ENCODE results near the gene STIM1. TPM values are rescaled to one million over a fixed set of nuclear protein-coding genes. Genes with fewer than 3 reads are reported as not detected.

Gene STIM1
- total RNA-seq, 1 experiment from 2014 or later, result 28.3 TPM

DNA sequence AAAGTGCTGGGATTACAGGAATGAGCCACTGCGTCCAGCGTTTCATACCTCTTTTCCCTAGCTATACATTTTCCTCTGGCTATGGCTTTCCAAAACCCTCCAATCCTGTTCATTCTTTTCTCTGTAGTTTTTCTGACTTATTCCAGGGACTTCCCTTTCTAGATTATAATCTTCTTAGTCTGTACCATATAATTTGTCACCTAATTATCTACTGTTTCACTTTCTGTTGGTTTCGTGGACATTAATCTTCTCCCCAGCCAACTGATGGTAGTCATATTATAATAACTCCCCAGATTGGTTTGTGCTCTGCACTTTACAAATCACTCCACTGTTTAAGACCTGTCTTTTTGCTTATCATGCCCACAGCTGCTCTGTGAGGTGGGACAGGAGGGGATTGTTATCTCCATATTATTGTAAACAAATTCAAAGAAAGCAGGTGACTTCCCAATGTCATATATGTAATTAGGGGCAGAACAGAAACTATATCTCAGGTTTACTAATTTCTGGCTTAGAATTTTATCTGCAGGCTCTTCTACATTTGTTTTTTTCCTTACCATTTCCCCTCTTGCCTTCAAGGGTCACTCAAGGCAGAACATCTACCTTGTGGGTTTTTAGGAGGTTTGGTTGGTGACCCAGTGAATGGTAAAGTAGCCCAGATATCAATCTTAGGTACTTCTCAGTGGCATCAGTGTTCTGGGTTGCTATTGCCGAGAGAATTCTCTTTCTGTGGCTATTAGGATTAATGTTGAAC lies 23.9 kb downstream of the STIM1 start:
- ChIA-PET CTCF (no interaction called here), POLR2A (ENCODE audit: unreplicated experiment) (interaction anchor here (0.5 kb wide), 1 partner anchor 22 kb away, joined by 3 read pairs; no protein-coding TSS in a partner anchor)
- Histone ChIP-seq H3K4me2 (no peak overlapping the region), H4K20me1 (ENCODE audit: insufficient read depth) (no peaks in the 10 kb centered on the region), H3F3A (ENCODE audit: insufficient read depth, low read depth) (peaks cover 28% of the 10 kb centered on the region), H3K9me2 (ENCODE audit: insufficient read depth) (no peaks in the 10 kb centered on the region), H3K27me3 (ENCODE audit: insufficient read depth, low read depth) (no peaks in the 10 kb centered on the region), H3K9me3 (ENCODE audit: insufficient read depth, low read depth) (no peaks in the 10 kb centered on the region), H3K4me3 (no peak overlapping the region), H3K79me2 (ENCODE audit: low read depth) (peaks cover 37% of the 10 kb centered on the region), H3K36me3 (ENCODE audit: low read depth) (no peaks in the 10 kb centered on the region), H3K4me1 (replicated peaks; ENCODE audit: insufficient read depth) (peaks cover 28% of the 10 kb centered on the region), H3K27ac (no peak overlapping the region), H2AFZ (no peak overlapping the region)
- intact Hi-C loops (cut with micrococcal nuclease; ENCODE audit: unreplicated experiment), result no loop called here
- BruUV-seq (replicated peaks), result no TSS peak
- DNase-seq, result no peak
- TF ChIP-seq, protein P1, sequence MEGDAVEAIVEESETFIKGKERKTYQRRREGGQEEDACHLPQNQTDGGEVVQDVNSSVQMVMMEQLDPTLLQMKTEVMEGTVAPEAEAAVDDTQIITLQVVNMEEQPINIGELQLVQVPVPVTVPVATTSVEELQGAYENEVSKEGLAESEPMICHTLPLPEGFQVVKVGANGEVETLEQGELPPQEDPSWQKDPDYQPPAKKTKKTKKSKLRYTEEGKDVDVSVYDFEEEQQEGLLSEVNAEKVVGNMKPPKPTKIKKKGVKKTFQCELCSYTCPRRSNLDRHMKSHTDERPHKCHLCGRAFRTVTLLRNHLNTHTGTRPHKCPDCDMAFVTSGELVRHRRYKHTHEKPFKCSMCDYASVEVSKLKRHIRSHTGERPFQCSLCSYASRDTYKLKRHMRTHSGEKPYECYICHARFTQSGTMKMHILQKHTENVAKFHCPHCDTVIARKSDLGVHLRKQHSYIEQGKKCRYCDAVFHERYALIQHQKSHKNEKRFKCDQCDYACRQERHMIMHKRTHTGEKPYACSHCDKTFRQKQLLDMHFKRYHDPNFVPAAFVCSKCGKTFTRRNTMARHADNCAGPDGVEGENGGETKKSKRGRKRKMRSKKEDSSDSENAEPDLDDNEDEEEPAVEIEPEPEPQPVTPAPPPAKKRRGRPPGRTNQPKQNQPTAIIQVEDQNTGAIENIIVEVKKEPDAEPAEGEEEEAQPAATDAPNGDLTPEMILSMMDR (conservative IDR thresholded peaks at IDR 0.05), result no peak
- TF ChIP-seq EZH2 (IDR thresholded peaks at IDR 0.05; ENCODE audit: low read depth), result no peak

DNA sequence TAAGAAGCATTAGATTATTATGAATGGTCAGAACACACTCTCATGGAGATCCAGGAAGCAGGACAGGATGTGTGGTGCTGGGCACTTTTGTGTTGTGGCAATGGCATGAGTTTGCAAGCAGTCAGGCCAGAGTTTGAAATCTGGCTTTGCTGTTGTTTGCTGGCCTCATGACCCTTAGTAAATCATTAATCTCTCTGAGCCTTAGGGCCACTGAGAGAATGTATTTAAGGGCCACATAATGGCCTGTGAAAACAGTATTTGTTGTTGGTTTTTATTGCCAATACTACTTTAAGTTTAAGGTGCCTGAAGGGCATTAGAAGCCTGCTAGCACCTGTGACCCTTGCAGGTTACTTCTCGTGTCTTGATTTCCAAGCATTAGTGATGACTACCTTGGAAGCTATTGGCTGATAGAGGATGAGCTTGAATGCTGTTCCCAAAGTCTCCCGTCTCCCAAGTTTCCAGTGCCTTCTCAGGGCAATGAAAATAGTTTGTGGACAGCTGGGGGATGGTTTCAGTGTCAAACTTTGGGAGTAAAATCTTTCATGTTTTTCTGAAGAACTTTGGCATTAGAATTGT lies 24.6 kb downstream of the STIM1 start:
- peaks cover 28% of the 10 kb centered on the region for H3F3A ChIP-seq (ENCODE audit: insufficient read depth, low read depth)
- no peak overlapping the region for H3K27ac ChIP-seq
- no peaks in the 10 kb centered on the region for H3K9me2 ChIP-seq (ENCODE audit: insufficient read depth)
- no peaks in the 10 kb centered on the region for H3K36me3 ChIP-seq (ENCODE audit: low read depth)
- no TSS peak for BruUV-seq (replicated peaks)
- peak in 1 of 2 experiments; percentile 35 for DNase-seq
- ChIA-PET CTCF (no interaction called here), POLR2A (ENCODE audit: unreplicated experiment) (no interaction called here)
- no peak overlapping the region for H2AFZ ChIP-seq
- peaks cover 28% of the 10 kb centered on the region for H3K4me1 ChIP-seq (replicated peaks; ENCODE audit: insufficient read depth)
- peaks cover 37% of the 10 kb centered on the region for H3K79me2 ChIP-seq (ENCODE audit: low read depth)
- H3K4me2 ChIP-seq, result no peak overlapping the region
- H3K27me3 ChIP-seq (ENCODE audit: insufficient read depth, low read depth), result no peaks in the 10 kb centered on the region
- no peaks in the 10 kb centered on the region for H4K20me1 ChIP-seq (ENCODE audit: insufficient read depth)
- TF ChIP-seq EZH2 (IDR thresholded peaks at IDR 0.05; ENCODE audit: low read depth), result no peak
- TF ChIP-seq, protein P1 (conservative IDR thresholded peaks at IDR 0.05), result no peak
- no peak overlapping the region for H3K4me3 ChIP-seq
- intact Hi-C loops (cut with micrococcal nuclease; ENCODE audit: unreplicated experiment), result no loop called here
- H3K9me3 ChIP-seq (ENCODE audit: insufficient read depth, low read depth), result no peaks in the 10 kb centered on the region

DNA sequence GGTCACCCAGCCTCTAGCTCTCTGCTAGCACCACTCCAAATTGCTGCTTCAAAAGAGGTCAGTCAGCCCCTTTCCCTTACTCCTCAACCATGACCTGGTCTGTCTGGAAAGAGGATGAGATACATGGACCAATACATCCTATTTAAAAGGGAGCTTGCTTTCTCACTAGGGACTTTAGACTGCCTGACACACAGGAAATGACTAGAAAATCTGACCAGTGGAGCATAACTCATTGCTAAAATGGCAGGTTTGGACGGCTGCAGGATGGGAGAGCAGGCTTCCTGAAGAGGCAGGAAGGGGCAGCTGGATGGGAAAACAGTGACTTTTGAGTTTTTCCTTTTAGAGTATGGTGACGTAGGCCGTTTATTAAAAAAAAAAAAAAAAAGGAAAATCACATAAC lies 25.3 kb downstream of the STIM1 start:
- no peaks in the 10 kb centered on the region for H3K9me3 ChIP-seq (ENCODE audit: insufficient read depth, low read depth)
- H3F3A ChIP-seq (ENCODE audit: insufficient read depth, low read depth), result peaks cover 30% of the 10 kb centered on the region
- H3K79me2 ChIP-seq (ENCODE audit: low read depth), result peaks cover 35% of the 10 kb centered on the region
- no peak overlapping the region for H2AFZ ChIP-seq
- no peaks in the 10 kb centered on the region for H3K9me2 ChIP-seq (ENCODE audit: insufficient read depth)
- H3K4me3 ChIP-seq, result no peak overlapping the region
- H3K36me3 ChIP-seq (ENCODE audit: low read depth), result no peaks in the 10 kb centered on the region
- no peaks in the 10 kb centered on the region for H4K20me1 ChIP-seq (ENCODE audit: insufficient read depth)
- TF ChIP-seq, protein P1 (conservative IDR thresholded peaks at IDR 0.05), result no peak
- no peak for TF ChIP-seq EZH2 (IDR thresholded peaks at IDR 0.05; ENCODE audit: low read depth)
- no TSS peak for BruUV-seq (replicated peaks)
- no peak overlapping the region for H3K27ac ChIP-seq
- ChIA-PET CTCF (no interaction called here), POLR2A (ENCODE audit: unreplicated experiment) (no interaction called here)
- DNase-seq, result no peak
- H3K4me1 ChIP-seq (replicated peaks; ENCODE audit: insufficient read depth), result peaks cover 34% of the 10 kb centered on the region
- H3K4me2 ChIP-seq, result no peak overlapping the region
- no peaks in the 10 kb centered on the region for H3K27me3 ChIP-seq (ENCODE audit: insufficient read depth, low read depth)
- intact Hi-C loops (cut with micrococcal nuclease; ENCODE audit: unreplicated experiment), result no loop called here
